ENCODE measurements around the gene ZEB2.

Gene ZEB2

DNA sequence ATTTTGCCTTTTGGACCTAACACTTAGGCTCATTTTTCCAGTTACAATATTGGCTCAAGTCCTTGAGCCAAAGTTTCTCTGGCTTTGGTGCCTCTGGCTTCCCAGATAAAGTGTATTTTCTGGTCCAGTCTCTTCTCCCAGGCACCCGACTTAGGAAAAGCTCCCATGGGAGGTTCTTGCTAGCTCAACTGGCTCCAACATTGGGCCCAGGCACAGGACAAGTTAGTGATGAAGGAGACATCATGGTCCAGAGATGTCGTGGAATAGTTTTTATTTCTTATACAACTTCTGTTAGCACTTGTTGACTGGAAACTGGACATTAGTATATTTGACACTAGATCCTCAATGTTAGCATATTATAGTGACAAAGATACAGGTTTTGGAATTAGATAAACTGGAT lies 8.2 kb upstream of the ZEB2 start:
- no peak for DNase-seq (ENCODE audit: low read depth in 3 of 3)

DNA sequence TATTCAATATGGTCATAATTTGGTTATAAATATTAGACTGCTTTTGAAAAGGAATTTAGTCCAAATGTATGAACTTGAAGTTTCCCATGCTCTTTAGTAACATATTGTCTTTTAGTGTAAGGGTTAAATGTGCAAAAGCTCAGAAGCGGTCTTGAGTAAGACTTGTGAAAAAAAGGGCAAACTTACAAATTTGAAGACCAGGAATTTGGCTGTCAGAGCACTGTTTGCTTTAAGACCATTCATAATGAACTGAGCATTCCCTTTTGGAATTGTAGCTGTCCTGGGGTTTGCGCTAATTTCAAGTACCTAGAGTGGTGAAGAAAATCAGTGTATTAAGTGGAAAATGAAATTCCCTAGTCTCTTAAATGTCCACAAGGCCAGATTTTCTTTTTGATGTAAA lies 6.9 kb upstream of the ZEB2 start:
- DNase-seq (ENCODE audit: low read depth in 3 of 3), result no peak

DNA sequence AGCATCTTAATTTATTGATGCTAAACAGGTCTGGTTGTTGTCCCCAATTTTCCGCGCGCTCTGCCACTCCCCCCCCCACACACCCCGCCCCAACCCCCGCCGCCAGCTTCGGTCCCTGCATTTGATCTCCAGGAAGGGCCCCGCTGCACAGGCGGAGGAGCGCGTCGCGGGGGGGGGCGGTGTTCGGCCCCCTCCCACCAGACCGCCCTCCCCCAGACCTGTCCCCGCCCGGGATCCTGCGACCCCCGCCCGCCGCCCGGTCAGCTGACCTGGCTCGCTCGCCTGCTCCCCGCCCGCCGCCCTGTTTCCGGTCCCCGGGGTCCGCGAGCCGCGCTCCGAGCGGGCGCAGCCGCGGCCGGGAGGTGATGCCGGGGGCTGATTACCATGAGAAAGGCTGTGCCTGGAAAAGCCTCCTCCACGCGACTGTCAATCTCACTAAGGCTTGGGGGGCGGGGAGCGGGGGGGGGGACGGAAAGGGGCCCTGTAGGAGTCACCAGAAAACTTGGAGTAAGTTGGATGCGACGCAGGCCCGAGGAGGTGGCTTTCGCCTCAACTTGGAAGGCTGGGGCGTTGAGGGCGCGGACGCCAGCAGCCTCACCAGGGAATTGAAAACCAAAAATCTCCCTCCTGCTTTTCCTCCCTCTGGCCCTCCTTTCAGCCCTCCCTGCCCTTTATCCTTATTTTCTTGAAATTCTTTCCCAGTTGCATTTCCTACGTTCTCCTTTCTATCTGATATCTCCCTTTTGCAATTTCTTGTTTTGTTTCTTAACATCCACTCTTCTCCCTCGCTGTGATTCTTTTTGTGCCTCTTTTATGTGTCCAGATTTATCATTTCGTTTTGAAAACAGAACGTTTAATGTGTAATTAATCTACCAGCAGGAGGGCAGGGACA lies 4.4 kb upstream of the ZEB2 start:
- DNase-seq (ENCODE audit: low read depth in 3 of 3), result no peak

DNA sequence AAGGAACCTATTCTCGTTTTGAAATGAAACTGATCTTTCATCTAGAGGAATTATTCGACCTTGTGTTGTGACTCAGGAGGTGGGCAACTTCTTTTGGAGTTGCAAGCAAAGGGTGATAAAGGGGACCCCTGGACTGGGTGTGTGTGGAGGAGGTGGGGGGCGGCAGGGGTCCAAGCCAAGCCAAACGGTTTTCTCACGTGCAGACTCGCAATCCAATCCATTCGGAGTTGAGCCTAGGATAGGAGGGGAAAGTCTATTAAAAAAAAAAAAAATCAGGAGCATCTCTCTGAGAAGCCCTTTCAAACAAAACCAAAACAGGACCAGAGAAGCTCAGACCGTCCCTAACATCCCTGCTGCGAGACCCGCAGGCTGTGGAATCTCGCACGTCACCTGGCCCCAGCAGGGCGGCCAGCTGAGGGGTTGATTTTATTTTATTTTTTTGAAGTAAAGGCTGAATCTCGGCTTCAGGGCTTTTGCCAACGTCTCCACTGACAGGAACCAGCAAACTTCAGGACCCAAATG lies 3.7 kb upstream of the ZEB2 start:
- DNase-seq (ENCODE audit: low read depth in 3 of 3), result no peak

DNA sequence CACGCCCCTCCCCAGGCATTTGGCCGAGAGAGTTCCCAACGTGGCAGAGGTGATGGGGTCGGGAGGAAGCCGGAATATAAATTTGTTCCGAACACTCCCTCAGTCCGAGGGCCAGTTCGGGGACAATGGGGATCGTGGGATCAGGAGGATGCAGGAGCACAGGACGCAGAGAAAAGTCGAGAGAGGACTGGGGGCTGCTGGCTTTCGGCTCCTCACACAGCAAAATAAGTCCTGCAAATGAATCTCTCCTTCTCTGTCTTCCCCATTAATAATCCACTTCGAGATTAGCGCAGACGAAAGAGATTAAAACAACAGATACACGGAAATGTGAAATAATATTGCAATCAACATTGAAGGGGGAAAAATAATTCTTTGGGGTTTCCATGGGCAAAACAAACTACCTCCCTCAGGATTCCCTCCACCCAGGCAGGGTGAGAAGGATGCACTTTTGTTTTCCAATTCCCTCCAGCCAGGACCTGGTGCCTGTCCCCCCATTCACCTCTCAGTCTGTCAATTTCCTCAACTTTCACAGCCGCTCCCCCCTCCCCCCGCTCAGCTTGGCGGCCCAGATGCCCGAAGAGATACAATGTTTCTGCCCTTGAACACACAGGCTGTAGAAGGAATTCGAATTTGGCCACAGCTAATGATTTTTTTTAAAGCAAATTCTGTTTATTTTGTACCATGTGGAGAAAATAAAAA lies 3.1 kb upstream of the ZEB2 start:
- DNase-seq (ENCODE audit: low read depth in 3 of 3), result no peak

DNA sequence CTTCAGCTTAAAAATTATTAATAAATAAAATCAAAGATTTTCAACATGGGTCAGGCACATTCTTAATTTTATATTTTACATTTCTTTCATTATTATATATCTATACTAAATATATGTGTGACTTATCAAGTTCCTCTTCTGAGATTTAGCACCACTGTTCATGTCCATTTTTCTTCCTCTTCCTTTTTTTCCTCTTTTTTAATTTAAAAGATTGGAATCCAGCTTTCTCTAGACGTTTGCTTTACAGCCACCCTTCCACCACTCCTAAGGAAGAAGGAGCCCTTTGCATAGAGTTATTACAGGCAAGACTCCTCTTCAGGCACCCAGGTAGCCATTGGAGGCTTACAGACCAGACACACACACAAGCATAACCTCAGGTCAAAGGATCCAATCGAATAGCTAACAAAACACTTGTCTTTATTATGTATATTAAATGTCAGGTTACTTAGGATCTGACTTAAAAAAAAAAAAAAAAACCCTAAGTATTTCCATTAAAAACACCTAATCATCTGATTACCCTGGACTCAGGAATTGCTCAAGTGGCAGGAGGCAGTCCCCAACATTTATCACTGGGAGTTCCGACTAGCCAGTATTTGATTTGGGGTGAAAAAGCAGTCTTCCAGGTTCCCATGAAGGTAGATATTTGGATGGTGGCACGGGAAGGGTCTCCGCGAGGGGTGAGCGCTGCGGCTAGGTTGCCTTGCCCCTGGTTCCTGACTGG lies 2.4 kb upstream of the ZEB2 start:
- no peak for DNase-seq (ENCODE audit: low read depth in 3 of 3)

DNA sequence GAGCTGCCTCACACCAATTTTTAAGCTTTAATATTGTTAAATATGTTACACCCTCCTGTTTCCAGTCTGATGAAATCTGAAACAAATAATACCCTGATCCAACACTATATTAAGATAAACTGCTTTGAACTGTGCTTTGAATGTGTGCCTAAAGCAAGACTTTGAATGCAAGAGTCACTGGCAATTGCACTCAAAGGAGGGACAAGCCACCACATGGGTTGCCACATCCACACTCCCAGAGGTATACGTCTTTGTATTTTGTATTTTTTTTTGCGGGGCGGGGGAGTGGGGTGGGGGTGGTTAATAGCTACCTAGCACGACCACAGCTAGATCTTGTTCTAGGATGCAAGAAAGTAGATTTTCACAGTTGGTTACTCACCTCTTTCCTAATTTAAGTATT lies 1.8 kb upstream of the ZEB2 start:
- DNase-seq (ENCODE audit: low read depth in 3 of 3), result no peak

DNA sequence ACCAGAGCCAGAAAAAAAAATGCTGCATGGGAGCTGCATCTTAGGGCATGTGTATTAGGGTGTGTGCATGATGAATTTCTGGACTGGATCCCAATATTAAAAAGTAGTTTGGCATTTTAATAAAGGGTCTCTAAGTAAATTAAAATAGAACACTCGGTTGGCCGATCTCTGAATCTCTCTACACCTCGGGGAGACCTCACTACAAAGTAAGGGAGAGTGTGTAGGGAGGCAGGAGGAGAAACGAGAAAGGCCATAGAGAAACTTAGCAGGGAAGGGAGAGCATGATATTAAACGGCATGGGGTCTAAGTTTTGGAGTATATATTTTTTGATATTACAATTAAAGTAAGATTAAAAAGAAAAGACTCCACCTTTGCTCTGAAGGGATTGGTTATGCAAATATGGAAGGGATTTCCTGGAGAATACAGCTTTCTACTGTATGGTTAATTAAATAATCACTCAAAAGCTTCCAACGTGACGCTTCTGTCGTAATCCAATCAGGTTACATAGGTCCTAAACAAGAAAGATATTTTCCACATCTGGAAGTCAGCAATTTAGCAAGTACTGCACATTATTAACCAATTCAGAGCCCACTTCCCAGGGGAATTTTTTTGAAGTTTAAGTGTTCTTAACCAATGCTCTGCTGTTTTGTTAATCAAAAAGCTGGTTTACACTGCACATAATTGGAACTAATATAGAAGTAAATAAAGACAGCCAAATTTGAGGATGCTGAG lies 1.0 kb upstream of the ZEB2 start:
- no peak for DNase-seq (ENCODE audit: low read depth in 3 of 3)

DNA sequence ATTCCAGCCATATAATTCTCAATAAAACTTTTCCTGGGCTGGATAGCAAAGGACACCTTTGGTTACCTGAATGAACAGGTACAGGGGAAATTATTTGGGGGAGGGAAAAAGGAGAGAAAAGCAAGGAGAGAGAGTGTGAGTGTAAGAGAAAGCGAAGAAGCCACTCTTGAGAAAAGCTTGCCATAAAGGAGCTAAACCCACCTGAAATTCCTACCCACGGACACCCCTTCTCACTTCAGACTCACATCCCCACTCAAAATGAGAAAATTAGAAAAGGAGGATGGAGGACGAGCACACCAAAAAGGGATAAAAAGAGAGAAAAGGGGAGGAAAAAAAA lies 354 bp downstream of the ZEB2 start:
- DNase-seq (ENCODE audit: low read depth in 3 of 3), result no peak

DNA sequence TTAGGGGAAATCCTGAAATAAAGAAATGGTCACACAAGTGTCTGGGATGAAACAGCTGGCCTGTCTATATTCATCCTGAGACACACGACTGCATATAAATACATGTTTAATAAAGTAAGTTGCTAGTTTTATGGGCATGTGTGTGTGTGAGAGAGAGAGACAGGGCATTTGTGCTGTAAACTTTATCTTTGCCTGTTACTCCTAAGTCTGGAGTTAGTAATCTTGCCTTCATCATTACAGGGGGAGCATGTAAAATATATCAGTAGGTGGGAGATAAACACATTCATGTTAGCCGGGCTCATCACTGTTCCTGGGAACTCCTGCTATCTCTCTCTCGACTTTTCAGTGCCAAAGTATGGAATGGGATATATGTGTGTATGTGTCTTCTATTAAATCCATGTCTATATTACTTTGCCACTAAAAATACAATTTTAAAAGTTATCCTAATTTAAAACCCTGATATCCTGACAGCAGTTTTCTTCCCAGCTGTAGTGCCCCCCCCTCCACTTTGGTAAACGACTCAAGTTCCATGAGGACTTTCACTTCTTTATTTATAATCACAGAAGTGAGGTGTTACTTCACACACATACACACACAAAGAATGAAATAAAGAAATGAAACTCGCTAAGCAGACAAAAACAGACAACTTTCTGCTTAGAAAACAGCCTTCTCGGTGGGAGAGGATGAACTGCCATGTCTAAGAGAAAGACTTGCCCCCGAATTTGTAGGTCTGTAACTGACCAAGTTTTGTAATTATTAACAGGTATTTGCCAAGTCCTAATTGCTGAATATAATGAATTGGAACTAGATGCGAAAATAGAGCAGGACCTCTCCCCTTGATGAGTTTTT lies 947 bp downstream of the ZEB2 start:
- no peak for DNase-seq (ENCODE audit: low read depth in 3 of 3)

DNA sequence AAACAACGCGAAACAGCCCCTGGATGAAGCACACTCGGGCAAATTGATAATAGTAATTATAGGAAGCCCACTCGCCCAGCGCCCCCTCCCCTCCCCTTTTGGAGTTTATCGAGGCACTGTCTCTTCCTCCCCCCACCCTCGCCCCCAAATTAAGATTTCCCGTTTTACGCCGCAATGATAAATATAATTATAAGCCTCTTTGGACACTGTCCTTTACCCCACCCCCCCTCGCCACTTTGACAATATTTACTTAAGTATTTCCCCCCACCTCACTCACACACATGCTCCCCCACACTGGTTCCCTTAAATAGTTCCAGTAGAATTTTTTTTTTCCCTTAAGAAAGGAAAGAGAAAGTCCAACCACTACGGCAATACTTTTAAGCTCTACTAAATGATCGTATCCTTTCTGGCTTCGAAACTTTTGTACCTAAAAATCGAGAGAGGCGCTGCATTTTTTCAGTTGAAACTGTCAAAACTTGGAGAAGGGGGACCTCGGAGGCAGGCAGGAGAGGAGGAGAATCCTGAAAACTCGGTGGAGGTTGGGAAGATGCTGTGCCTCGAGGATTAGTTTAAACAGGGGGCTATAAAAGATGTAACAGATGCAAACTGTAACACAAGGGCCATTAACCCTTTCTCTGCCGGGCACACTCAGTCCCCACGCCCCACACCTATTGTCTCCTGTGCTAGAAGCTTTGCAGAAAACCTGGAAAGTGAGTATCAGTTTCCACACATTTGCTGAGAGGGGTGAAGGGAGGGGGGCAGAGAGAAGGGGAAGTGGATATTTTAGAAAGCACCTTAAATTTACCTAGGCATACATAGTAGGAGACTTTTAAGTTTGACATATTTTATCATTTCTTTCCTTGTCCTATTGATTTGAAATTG lies 1.8 kb downstream of the ZEB2 start:
- DNase-seq (ENCODE audit: low read depth in 3 of 3), result no peak

DNA sequence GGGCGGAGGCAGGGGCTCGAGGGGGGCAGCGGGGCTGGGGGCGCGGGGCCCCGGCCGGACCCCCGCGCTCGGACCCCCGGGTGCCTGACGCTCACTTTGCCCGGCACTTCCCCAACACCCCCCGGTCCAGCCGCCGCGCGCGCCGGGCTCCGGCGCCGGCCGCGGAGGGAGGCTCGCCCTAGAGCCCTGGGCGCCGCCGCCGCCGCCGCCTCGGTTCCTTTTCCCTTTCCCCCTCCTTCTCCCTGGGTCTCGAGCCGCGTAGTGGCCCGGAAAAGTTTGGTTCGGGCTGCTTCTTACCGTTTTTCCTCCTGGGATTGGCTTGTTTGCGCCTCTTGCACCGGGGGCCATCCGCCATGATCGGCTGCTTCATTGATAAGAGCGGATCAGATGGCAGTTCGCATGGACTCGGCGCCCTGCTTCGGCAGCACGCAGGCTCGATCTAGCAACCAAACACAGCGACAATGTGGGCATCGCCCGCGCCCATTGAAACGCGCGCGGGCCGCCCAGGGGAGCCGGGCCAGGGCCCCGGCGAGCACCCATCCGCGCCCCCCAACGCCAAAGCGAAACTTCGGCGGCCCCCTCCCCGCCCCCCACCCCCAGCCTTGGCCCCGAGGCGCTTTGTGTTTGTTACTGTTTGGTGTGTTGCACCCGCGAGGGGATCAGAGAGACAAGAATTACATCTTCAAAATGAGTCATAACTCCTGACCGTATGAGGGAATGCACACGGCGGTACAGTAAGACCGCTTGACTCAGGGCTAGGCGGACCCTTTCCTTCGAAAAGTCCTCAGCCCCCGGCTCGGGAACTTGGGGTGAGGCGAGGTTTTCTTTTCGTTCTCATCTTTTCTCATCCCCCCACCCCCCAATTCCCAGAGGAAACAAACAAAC lies 2.7 kb downstream of the ZEB2 start:
- peak in 1 of 3 experiments; percentile 48 for DNase-seq (ENCODE audit: low read depth in 3 of 3)

DNA sequence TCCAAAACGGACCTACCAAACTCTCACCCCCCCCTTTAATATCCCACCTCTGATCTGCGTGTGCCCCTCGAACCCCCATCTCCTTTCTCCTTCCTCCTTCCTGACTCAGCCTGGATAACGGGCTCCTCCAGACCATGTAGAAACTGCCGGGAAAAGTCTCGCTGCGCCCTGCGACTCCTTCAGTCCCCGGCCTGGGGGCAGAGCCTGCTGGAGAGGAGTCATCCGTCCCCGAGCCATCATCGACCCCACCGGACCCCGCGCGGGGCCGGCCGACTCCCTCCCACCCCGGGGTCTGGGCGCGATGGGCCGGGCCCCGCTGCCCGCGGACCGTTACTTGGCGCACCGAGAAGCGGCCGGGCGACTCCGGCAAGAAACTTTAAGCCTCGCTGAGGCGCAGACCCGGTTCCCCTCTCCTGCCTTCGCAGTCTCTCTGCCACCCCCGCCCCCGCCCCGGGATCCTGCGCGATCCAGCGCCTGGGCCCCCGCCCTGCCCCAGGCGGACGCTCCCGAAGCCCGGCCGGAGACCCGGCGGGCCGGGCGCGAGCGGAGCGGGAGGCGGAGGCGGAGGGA lies 3.4 kb downstream of the ZEB2 start:
- DNase-seq (ENCODE audit: low read depth in 3 of 3), result no peak

DNA sequence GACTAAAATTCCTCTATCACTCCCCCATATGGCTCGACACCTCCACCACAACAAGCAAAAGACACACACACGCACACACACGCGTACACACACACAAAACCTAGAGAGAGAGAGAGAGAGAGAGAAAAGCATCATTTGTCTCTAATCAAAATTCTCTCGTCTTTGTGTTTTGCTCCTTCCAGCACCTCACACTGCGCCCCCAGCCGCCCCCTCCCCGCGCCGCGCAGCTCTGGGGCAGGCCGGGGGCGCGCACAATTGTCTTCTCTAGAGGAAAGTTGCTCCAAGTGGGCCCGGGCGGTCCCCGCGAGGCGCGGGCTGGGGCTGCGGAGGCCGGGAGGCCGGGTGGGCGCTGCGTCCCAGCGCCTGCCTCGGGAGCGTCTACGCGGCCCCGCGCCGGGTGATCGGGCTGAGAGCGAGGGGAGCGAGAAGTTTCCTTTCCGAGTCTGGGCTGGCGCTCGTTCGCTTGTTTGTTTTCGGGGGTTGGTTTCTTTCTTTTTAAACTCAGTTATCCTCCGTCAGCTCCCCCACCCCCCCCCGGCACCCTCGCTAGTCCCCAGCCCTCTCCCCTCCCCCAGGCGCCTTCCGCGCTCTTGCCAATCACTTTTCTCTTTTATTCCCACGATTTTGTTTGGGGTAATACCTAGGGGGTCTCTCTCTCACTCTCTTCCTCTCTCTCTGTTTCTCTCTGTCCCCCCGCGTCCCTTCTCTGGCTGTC lies 4.1 kb downstream of the ZEB2 start:
- DNase-seq (ENCODE audit: low read depth in 3 of 3), result no peak

DNA sequence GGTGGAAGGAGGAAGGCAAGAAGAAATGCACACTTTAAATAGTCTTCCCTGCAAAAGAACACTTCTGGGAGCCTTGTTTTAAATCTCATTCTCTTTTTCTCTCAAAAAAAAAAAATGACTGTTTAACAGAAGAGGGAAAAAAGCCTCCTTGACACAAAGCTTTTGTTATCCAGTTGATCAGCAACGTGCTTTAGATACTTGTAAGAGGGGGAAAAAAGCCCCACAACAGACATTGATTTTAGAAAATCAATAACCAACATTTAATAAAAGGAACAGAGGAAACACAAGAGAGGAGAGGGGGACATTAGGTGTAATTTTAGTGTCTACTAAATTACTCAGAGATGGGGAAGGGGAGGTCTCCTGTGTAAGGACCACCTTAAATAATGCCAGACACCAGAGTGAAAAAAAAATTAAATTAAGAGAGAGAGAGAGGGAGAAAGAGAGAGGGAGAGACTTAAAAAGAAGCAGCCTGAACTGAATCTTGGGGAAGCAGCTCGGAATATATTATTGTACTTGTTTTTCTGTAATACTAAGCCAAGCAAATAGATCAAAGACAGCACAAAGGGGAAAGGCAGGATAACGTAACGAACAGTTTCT lies 4.7 kb downstream of the ZEB2 start:
- no peak for DNase-seq (ENCODE audit: low read depth in 3 of 3)

DNA sequence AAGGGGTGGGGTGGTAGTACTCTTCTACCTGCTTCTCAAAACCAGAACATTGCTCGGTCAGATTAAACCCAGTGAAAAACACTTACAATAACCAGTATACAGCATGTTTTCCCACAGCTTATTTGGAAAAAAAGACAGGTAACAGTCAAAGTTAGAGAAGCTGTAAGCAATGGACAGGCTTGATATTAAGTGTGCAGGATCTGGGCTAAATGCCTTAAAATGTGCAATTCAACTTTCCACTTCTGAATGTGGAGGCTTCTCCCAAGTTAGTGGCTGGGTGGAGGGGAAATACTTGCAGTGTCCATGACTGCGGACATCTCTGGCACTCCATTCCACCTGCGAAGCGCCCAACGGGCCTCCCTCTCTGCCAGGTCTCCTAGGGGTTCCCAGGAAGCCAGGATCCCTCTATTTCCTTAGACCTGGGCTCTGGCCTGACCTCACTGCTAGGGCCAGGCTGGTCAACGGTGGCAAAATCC lies 5.3 kb downstream of the ZEB2 start:
- no peak for DNase-seq (ENCODE audit: low read depth in 3 of 3)

DNA sequence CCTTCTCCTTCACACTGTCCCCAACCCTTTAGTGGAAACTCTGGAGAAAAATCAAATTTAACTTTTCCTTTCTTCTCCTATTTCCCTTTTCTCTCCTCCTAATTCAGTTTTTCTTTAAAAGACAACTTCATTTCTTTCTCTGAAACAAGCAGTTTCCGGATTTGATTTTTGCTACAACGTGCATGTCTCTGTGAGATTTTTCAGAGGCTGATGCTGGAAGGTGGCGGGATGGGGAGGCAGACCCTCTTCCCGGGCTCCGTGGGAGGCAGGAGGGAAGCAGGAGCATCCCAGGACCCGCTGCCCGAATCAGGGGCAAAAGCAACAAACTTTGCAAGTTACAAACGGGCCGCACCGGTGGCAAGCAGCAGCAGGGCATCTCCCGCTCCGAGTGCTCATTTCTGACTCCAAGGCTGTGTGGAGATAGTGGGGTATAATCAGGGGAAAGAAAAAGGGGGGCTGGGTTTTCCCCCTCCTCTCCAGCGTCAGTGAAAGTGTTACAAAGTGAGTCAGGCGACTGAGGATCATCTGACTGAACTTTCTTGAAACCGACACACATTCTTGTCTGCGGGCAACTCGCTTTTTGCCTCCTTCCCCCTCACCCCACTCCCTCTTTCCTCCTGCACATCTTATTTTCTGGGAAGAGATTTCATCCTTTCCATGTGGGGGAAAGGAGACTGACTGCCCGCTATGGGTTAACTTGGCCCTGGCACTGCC lies 6.4 kb downstream of the ZEB2 start:
- DNase-seq (ENCODE audit: low read depth in 3 of 3), result no peak
